Colon (tissue), 2 donors: Measurements from ENCODE around the gene ANKRD13A.

Experiments used
- FAIRE-seq: peaks from 2 replicates; lab custom pipeline; 2012; peaks lifted over from hg19 to GRCh38; lab: Jason Lieb, UNC
- donor health status: control.
- donor health status: control.

ANKRD13A gene

DNA sequence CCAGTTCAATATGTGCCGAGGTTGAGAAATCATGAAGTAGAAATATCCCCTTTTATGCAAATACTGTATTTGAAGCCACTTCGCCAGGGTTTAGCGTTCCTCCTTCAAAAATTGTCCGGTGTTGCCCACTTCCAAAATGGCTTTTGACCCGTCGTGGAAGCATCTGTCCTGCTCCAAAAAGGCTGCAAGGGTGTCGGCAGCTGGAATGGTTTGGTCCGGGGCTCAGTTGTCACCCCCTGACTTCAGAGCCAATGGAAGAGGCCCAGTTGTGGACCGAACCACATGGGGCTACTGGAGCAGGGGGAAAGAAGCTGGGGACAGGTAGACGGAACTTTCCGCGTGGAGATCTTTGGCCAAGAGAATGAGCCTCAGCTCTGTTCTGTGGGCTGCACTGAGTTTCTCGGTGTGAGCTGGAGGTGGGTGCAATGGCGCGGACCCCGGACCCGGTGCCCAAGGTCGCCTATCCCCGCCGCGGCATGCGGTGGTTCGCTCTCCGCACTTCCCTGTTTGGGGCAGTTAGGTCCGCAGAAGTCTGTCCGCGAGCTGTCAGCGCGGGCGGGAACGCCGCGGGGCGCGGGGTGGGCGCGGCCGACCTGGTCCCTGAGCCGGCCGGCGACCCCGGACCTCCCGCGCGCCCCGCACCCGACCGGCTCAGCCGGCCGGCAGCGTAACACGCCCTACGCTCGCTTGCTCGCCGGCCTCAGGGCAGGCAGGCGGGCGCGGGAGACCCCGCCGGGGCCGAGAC, at the start of gene ANKRD13A:
Gene ANKRD13A (plus strand): TSS at position 527 of the 745 bp plus-strand sequence. CDS start 259 bp downstream, outside the sequence.
- no peak for FAIRE-seq

DNA sequence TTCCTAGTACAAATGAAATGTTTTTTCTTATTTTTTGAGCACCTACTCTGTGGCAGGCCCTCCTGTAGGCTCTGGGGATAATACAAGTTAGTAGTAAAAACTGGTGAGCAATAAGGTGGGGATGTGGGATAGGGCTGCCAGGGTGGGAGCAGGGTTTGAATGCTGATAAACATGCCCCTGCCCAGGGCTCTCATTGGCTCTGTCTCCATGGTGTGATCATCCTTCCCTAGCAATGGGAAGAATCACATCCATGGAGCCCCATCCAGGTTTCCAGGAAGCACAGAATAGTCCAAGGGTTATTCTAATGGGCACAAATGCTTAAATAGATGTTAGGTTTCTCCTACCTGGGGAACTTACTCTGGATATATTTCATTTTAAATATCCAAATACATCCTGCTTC, 48.6 kb upstream of the ANKRD13A start:
- FAIRE-seq = no peak

DNA sequence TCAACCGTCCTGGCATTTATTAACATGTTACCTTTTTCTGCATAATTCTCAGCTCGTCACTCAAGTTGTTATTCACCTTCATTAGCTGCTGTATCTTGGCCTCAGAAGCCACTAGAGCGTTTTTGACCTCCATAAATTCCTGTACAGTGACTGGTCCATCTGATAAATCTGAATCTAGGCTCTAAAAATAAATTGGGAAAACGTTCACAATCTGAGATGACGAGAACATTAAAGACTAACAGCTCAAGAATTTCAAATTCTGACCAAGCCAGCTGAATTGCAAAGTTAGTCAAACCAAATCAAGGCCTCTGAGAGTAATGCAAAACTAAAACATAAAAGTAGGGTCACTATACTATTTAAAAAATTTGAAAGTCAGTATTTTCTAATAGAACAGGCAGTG, 48.1 kb upstream of the ANKRD13A start:
- FAIRE-seq = no peak

DNA sequence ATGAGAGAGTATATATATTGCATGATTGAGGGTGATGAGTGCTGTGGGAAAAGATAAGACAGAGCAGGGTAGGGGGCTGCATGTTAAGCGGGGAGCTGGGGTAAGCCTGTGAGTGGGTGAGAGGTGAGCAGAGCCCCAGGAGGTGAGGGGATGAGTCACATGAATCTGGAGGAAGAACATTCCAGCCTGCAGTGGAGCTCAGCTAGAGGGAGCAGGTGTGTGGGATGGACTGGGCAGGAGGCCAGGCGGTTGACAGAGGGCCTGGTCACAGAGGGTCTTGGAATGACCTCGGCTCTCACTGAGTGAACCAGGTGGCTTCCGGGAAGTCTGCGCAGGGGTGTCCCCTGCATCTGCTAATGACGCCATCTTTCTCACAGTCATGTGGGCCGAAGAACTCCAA, 47.5 kb upstream of the ANKRD13A start:
- no peak for FAIRE-seq

DNA sequence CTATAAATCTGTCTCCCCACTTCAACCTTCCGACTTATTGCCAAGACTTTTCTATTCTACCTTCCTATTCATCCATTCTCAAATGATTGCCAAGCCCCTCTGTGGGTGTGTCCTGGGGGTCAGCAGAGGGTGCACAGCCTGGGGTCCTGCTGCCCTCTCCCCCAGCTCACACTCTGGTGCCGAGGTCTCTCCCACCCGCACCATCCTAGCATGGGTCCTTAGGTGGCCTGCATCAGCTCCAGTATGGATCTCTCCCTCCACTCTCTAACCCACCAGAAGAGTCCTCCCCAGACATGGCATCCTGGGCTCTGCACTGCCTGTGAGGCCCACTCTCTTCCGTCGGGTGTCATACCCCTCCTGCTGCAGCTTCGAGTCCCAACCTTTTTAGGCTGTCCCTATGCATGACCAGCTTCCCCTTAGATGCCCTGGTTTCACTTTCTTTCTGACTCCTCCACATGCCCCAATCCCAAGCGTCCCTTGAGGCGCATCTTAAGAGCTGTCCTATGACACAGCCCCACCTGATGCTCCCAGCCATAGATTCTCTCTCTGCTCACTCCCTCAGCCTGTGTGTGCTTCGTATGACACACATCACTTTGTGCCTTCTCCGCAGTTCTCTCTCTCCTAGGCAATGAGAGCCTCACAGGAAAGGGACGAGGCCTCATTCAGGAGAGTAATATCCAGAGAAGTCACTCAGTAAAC, 46.9 kb upstream of the ANKRD13A start:
- no peak for FAIRE-seq

DNA sequence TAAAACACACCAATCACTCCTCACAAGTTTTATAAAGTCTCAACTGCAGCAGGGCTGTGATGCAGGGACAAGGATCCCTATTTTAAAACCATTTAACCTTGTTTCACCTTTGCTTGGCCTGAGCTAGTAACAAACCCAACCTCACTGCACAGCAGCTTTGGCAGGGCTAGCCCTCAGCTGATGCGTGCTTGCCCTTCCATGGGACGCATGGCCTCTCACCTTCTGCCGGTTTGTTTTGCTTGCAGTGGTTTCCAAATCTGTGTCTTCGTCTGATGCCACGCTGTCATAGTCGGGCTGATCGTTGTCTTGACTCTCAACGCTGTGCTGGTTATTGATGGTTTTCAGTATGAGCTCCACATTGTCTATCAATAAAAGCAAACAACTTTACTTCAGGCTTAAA, 46.4 kb upstream of the ANKRD13A start:
- no peak for FAIRE-seq

DNA sequence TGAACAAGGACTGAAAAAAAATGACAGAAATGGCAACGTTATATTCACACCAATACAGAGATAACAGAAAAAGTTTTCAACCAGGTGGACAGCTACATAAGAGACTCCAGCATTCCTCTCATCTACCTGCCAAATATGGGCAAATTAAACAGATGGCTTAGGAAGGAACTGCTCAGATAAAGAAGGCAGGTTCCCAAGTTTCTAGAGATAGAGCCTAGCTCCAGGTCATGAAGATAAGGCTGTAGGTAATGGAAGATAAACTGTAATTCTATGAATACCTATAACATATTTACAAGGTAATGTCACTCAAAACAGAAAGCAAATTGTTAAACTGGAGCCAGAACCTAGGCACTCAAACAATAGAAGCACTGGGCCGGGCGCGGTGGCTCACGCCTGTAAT, 45.6 kb upstream of the ANKRD13A start:
- no peak for FAIRE-seq

DNA sequence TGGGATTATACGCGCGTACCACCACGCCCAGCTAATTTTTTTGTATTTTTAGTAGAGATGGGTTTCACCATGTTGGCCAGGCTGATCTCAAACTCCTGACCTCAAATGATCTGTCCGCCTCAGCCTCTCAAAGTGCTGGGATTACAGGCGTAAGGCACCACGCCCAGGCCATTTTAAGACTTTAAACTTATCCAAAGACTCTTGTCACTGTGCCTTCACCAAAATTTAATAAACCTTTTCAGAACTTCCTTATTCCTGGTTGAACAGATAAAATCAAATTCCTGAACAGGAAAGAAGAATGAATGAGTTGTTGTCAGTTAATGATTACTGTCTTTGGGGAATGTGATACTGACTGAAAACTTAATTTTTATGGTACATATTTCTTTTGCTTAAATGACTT, 40.9 kb upstream of the ANKRD13A start:
- FAIRE-seq = no peak

DNA sequence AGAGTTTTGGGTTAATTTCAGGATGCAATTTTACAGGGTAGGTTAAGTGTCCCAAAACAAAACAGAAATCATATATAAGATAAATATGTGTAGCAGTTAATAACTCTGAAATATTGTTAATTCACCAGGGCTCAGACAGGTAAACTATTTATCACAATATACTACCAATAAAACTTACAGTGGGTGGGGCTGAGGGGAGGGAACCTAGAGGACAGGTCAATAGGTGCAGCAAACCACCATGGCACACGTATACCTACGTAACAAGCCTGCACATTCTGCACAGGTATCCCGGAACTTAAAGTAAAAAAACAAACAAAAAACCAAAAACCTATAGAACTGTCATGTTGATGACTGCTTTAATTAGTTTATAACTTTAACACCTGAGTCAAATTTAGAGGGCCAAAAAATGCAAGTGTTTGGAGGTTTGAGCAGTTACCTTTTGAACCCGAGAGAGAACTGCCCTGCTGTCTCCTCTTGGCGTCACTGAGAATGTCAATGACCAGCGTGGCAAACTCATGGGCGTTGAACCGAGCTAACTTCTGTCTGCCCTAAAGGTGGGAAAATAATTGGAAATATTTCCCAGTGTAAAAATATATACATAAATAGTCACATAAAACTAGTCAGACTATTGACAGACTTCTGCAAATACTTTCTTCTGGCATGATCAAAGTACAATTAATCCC, 39.7 kb upstream of the ANKRD13A start:
- no peak for FAIRE-seq

DNA sequence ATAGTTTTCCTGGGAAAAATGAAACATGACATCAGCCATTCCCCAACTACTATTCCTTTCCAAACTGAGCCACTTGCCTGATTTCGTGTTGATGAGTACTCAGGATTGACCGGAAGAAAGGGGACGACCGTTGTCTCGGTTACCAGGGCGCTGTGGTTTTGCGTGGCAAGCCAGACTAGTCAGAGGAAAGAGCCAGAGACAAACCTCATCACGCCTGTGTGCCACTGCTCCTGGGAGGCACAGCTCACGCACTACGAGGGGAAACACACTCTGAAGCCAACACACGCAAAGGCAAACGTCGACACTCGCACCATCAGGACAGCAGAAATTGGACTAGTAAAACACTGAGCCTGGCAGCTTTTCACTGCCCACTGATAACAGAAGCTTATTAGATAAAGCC, 38.0 kb upstream of the ANKRD13A start:
- FAIRE-seq = no peak

DNA sequence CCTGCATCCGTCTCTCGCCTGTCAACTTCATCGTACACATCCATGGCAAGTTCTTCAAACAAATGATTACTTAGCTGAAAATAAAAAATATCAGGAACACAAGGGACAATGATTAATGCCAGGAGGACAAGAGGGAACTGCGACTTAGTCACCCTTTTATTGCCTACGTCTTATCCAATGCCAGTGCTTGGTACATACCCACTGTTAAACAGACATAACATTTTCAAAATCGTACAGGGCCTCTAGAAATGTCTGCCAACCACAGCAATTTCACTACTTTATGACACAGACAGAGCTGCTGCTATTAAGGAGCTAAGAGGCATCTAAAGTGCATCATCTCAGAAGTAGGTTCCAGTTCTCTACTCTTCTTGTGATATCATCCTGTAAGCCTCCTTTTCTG, 37.6 kb upstream of the ANKRD13A start:
- no peak for FAIRE-seq

DNA sequence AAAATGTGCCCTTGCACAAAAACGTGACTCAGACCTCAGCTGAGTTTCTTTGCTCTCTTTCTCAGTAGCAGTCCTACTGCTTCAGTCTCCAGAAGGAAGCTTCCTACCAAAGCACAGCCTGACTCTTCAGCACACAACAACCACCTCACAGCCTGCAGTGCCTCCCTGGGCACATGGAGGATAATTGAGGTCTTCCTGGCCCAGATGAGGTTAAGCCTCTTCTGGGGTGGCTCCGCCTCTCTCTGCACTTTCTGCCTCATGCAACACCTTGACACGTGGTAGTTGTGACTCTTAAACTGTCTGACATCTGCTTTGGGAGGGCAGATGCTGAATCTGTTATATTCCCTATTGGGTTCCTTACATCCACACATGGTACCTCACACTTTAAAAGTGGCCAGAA, 36.8 kb upstream of the ANKRD13A start:
- no peak for FAIRE-seq

DNA sequence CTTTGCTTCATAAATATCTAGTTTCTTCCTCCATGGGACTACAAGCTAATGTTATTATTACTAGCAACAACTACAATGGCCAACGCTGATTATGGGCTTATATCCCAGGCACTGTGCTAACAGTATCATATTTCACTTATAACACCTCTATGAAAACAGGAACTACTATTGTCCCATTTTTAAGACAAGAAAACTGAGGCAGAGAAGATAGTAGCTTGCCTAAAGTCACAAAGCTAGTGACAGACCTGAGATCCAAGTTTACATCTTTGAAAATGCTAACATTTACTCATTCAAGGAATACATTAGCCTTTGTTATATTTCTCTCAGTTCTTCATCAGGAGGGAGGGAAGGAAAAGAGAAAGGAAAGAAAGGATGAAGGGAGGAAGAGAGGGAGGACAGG, 35.9 kb upstream of the ANKRD13A start:
- no peak for FAIRE-seq

DNA sequence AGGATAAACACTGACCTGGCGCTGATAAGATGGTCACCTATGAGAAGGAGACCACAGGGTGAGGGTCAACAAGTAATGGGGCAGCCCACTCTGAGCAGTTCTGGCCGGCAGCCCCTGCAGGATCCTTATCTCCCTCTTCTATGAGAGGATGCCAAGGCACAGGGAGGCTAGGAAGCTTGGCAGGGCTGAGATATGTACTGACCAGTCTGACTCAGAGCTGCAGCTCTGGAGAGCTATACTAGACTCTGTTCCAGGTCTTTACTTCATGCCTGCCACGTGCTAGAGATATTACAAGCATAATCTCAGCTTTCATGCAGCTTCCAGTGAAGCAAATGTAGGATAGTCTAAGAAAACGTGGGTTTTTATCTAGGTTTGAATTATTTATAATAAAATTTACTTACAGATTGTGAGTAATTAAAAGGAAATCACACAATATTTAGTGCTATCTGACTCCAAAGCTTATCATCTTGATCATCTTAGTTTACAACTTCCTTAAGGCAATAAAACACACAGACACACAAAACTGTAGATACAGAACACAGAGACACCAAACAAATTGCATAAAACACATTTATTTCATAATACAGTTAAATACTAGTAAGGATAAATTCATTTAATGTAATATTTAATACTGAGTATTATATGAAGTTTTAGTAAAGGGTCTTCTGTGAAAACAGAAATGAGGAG, 35.3 kb upstream of the ANKRD13A start:
- no peak for FAIRE-seq

DNA sequence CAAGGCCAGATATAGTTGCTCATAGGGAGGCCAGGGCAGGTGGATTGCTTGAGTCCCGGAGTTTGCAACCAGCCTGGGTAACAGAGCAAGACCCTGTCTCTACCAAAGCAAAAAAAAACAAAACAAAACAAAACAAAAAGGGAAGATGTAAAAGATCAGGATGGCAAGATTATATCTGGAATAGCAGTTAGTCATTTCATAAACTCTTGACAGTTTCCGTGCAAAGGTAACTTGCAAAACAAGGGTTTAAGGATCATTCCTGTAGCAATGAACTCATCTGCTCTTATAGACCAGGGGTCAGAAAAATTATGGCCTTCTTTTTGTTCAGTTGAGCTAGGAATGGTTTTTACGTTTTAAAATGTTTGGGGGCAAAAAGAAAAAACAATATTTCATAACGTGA, 32.7 kb upstream of the ANKRD13A start:
- FAIRE-seq = no peak

DNA sequence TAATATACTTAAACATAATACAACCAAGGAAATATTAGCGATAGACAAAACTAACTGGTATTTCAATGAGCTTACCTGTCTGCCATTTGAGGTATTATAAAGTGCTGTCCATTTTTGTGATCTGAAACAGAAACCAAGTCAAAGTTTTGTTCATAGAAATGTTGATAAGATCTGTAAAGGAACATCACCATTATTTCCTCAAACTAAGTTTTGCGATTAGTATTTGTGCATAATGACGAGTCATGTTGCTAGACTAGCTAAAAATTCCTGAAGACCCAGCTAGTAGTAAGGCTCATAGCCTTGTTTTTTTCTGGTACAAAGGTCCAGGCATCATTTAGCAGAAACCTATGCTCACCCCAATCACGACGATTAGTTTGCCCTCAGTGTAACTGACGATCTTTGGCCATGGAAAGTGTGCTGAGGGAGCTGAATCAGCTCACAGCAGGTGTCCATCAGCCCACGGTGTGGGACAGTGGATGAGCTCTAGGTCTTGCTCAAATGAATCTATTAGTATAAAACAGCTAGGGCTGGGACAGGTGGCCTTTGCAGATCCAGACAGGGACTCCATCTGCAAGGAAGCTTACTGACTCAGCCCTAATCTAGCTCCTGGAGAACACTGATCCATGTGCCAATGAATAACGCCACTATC, 31.7 kb upstream of the ANKRD13A start:
- no peak for FAIRE-seq

DNA sequence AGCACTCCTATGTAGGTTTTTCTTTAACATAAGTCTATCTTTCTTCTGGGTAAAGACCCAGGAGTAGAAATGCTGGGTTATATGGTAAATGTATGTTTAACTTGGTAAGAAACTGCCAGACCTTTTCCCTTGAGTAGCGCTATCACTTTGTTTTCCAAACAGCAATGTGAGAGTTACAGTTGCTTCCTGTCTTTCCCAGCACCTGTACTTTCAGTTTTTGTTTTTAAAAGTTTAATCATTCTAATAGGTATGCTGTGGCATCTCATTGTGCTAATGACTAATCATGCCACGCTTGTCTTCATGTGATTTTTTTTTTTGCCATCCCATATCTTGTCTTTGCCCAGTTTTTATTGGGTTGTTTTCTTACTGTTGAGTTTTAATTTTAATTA, 31.2 kb upstream of the ANKRD13A start:
- FAIRE-seq = no peak

DNA sequence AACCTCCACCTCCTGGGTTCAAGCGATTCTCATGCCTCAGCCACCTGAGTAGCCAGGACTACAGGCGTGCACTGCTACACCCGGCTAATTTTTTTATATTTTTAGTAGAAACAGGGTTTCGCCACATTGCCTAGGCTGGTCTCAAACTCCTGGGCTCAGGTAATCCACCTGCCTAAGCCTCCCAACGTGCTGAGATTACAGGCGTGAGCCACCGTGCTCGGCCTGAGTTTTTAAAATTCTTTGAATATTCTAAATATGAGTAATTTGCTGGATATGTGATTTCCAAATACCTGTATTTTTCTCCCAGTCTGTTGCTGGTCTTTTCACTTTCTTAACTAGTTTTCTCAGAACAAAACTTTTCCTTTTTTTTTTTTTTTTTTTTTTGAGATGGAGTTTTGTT, 30.4 kb upstream of the ANKRD13A start:
- no peak for FAIRE-seq

DNA sequence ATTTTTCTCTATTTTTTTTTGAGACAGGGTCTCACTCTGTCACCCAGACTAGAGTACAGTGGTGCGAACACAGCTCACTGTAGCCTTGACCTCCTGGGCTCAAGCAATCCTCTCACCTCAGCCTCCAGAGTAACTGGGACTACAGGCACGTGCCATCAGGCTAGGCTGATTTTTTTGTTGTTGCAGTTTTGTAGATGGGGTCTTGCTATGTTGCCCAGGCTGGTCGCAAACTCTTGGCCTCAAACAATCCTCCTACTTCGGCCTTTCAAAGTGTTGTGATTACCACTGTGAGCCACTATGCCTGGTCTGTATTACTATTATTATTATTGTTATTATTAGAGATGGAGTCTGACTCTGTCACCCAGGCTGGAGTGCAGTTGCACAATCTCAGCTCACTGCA, 26.4 kb upstream of the ANKRD13A start:
- no peak for FAIRE-seq

DNA sequence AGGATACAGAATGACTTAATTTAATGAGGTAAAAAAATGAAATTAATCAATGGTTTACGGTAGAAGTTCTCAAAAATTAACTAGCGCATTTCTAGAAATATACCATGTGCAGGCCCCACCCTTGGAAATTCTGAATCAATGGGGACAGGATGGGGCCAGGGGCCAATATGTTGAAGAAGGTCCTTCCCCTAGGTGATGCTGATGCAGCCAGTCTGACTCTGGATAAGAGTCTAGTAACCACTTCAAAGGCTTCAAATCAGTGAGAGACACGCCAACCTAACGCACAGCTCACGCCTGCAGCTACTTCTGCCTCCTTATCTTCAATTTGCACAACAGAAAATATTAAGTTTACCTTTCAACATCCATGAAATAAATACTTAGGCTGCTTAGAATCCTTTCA, 17.9 kb upstream of the ANKRD13A start:
- FAIRE-seq = no peak

DNA sequence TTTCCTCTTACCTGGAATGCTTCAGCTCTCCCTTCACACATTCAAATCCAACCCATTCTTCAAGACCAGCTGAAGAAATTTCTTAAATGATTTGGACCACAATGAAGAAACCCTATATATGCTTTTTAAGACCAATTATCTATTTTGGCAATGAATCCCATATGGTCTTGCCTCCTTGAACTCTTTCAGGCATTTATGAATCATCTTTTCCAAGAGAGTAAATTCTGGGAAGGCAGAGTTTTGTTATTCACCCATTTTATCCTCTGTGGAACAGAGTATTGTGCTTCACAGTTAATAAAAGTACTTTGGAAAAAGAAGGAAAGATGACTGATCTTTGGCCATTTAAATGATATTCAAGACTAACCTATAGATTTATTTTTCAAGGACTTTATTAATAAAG, 17.0 kb upstream of the ANKRD13A start:
- no peak for FAIRE-seq

DNA sequence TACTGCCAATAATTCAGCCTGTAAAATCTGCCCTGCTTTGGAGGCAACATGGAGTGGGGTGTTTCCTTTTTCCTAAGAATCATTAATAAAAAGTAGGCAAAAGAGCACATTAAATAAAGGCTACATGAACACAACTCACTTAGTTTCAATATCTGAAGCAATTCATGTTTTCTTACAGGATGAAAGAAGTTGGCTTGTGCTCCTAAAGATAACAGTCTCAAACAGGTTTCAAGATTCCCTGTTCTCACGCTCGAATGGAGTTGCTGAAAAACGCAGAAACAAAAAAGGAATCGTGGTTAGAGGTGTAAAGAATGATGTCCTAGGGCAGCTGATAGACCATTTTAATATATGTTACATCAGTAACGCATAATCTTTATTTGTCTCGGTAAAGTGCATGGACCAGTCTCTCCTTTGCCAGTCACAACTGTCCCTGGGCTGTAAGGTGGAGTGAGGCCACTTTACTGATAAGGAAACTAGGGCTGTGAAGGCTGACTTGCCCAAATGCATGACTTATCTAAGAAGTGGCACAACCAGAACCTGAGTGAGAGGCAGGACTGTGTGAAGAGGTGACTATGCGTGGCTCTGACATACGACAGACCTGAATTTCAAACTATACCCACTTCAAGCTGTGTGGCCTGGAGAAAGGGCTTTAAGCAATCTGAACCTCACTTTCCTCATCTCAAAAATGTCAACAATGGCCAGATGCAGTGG, 15.6 kb upstream of the ANKRD13A start:
- no peak for FAIRE-seq
